ENCODE measurements around the gene PTGDS.

PTGDS gene

GRCh38 chr9:137006116-137007003 is 29.1 kb downstream of the PTGDS start:
- Histone ChIP-seq H3K27me3 (ENCODE audit: control insufficient read depth in 3 of 3, insufficient read depth in 3 of 3, low read depth in 1 of 3, low read length in 3 of 3) (no peaks in the 10 kb centered on the region), H4K91ac (ENCODE audit: low read depth, low read length, poor library complexity) (no peak overlapping the region), H2BK12ac (ENCODE audit: low read length) (no peak overlapping the region), H2AK5ac (ENCODE audit: low read depth, low read length) (peak overlapping the region; percentile 3), H3K4me2 (ENCODE audit: insufficient read depth, low read length, poor library complexity, severe bottlenecking) (no peak overlapping the region), H2AFZ (ENCODE audit: low read length) (no peak overlapping the region), H3K79me1 (ENCODE audit: low read depth, low read length) (no peaks in the 10 kb centered on the region), H2BK120ac (ENCODE audit: low read depth, low read length) (no peak overlapping the region), H2BK15ac (ENCODE audit: low read length) (peak overlapping the region; percentile 49), H3K4me1 (ENCODE audit: control insufficient read depth in 2 of 2, insufficient read depth in 1 of 2, low read depth in 1 of 2, low read length in 2 of 2) (peaks cover 0 to 8% of the 10 kb centered on the region in 2 donors), H3K36me3 (replicated peaks in 1 of 2; ENCODE audit: control insufficient read depth in 2 of 2, insufficient read depth in 2 of 2, low read length in 2 of 2) (peaks cover 5 to 10% of the 10 kb centered on the region in 2 donors), H3K14ac (ENCODE audit: low read length) (peak overlapping the region; percentile 63), H3K27ac (replicated peaks; ENCODE audit: low read length) (peak overlapping the region; percentile 20), H3K9ac (ENCODE audit: low read depth, low read length, poor library complexity) (no peak overlapping the region), H3K18ac (ENCODE audit: low read length) (peak overlapping the region; percentile 7), H3K23ac (ENCODE audit: low read depth, low read length, poor library complexity) (peak overlapping the region; percentile 17), H4K8ac (ENCODE audit: low read depth, low read length) (no peak overlapping the region), H2BK5ac (ENCODE audit: low read length) (peak overlapping the region; percentile 53), H3K9me3 (replicated peaks in 1 of 2; ENCODE audit: control insufficient read depth in 2 of 2, insufficient read depth in 1 of 2, low read depth in 1 of 2, low read length in 2 of 2) (peaks cover 2 to 3% of the 10 kb centered on the region in 2 donors), H3K4me3 (ENCODE audit: low read length in 2 of 2) (peak overlapping the region in 1 of 2 donors; percentile 4), H3K4ac (ENCODE audit: low read length) (no peak overlapping the region)
- WGBS, 2 donors (ENCODE audit: extremely low coverage in 2 of 2, insufficient read length in 2 of 2, insufficient replicate concordance in 1 of 2): no CpG with 5 or more reads among the region's 24 CpGs
- no peak for DNase-seq (ENCODE audit: low spot score)

DNA sequence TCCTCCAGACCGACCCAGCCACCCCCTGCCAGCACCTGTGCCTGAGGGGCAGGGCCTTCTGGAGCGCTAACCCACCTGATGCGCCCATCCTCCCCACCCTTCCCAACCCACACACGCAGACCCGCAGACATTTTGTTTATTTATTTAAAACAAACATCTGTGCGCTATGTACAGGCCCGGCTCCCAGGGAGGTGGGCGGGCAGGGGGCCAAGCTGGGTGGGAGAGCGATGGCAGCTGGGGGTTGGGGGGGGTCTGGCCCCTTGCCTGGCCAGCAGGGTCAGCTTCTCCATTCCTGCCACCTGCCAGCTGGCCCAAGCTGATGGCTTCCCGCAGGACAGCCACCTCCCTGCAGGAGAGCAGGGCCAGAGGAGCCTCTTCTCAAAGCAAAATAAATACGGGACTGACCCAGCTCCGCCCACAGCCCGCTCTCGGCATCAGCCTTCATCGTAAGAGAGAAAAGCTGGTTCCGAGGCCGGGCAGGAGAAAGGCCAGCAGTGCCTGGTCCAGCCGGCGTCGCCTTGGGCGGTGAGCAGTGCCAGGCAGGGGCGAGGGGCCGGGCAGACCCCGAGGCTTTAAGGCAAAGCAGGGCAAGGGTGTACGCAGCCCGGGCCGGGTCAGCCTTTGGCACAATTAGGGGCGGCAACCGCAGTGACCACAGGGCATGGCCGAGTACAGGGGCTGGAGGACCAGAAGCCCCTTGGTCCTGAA is 30.0 kb downstream of the PTGDS start:
- no peaks in the 10 kb centered on the region for H3K79me1 ChIP-seq (ENCODE audit: low read depth, low read length)
- H2AK5ac ChIP-seq (ENCODE audit: low read depth, low read length): peak overlapping the region; percentile 3
- H2BK12ac ChIP-seq (ENCODE audit: low read length): no peak overlapping the region
- peaks cover 2 to 3% of the 10 kb centered on the region in 2 donors for H3K9me3 ChIP-seq (replicated peaks in 1 of 2; ENCODE audit: control insufficient read depth in 2 of 2, insufficient read depth in 1 of 2, low read depth in 1 of 2, low read length in 2 of 2)
- H3K14ac ChIP-seq (ENCODE audit: low read length): no peak overlapping the region
- no peak overlapping the region for H3K4me3 ChIP-seq (ENCODE audit: low read length in 2 of 2)
- peaks cover 7 to 10% of the 10 kb centered on the region in 2 donors for H3K36me3 ChIP-seq (replicated peaks in 1 of 2; ENCODE audit: control insufficient read depth in 2 of 2, insufficient read depth in 2 of 2, low read length in 2 of 2)
- no peak overlapping the region for H3K4me2 ChIP-seq (ENCODE audit: insufficient read depth, low read length, poor library complexity, severe bottlenecking)
- peak overlapping the region; percentile 43 for H4K8ac ChIP-seq (ENCODE audit: low read depth, low read length)
- no peak overlapping the region for H3K23ac ChIP-seq (ENCODE audit: low read depth, low read length, poor library complexity)
- no peak overlapping the region for H3K27ac ChIP-seq (replicated peaks; ENCODE audit: low read length)
- peak overlapping the region; percentile 53 for H2BK5ac ChIP-seq (ENCODE audit: low read length)
- peaks cover 0 to 8% of the 10 kb centered on the region in 2 donors for H3K4me1 ChIP-seq (ENCODE audit: control insufficient read depth in 2 of 2, insufficient read depth in 1 of 2, low read depth in 1 of 2, low read length in 2 of 2)
- no peak overlapping the region for H3K4ac ChIP-seq (ENCODE audit: low read length)
- no CpG with 5 or more reads among the region's 30 CpGs for WGBS, 2 donors (ENCODE audit: extremely low coverage in 2 of 2, insufficient read length in 2 of 2, insufficient replicate concordance in 1 of 2)
- H2BK15ac ChIP-seq (ENCODE audit: low read length): peak overlapping the region; percentile 49
- H3K18ac ChIP-seq (ENCODE audit: low read length): peak overlapping the region; percentile 48
- no peak for DNase-seq (ENCODE audit: low spot score)
- H2BK120ac ChIP-seq (ENCODE audit: low read depth, low read length): no peak overlapping the region
- no peaks in the 10 kb centered on the region for H3K27me3 ChIP-seq (ENCODE audit: control insufficient read depth in 3 of 3, insufficient read depth in 3 of 3, low read depth in 1 of 3, low read length in 3 of 3)
- no peak overlapping the region for H3K9ac ChIP-seq (ENCODE audit: low read depth, low read length, poor library complexity)
- no peak overlapping the region for H4K91ac ChIP-seq (ENCODE audit: low read depth, low read length, poor library complexity)
- H2AFZ ChIP-seq (ENCODE audit: low read length): no peak overlapping the region

- H3K4me1 ChIP-seq (ENCODE audit: control insufficient read depth in 2 of 2, insufficient read depth in 1 of 2, low read depth in 1 of 2, low read length in 2 of 2): peaks cover 0 to 8% of the 10 kb centered on the region in 2 donors
These were observed 30.5 kb downstream of the PTGDS start for GRCh38 chr9:137007816-137008270.

GRCh38 chr9:137008312-137008711 is 31.0 kb downstream of the PTGDS start:
- Histone ChIP-seq H2AK5ac (ENCODE audit: low read depth, low read length) (no peak overlapping the region), H2AFZ (ENCODE audit: low read length) (no peak overlapping the region), H4K8ac (ENCODE audit: low read depth, low read length) (no peak overlapping the region), H3K18ac (ENCODE audit: low read length) (peak overlapping the region; percentile 48), H3K23ac (ENCODE audit: low read depth, low read length, poor library complexity) (no peak overlapping the region), H3K36me3 (replicated peaks in 1 of 2; ENCODE audit: control insufficient read depth in 2 of 2, insufficient read depth in 2 of 2, low read length in 2 of 2) (peaks cover 8 to 10% of the 10 kb centered on the region in 2 donors), H3K4ac (ENCODE audit: low read length) (no peak overlapping the region), H3K14ac (ENCODE audit: low read length) (no peak overlapping the region), H3K4me3 (ENCODE audit: low read length in 2 of 2) (no peak overlapping the region), H3K27me3 (ENCODE audit: control insufficient read depth in 3 of 3, insufficient read depth in 3 of 3, low read depth in 1 of 3, low read length in 3 of 3) (no peaks in the 10 kb centered on the region), H4K91ac (ENCODE audit: low read depth, low read length, poor library complexity) (no peak overlapping the region), H3K9ac (ENCODE audit: low read depth, low read length, poor library complexity) (no peak overlapping the region), H2BK120ac (ENCODE audit: low read depth, low read length) (no peak overlapping the region), H3K79me1 (ENCODE audit: low read depth, low read length) (no peaks in the 10 kb centered on the region), H2BK12ac (ENCODE audit: low read length) (no peak overlapping the region), H3K4me2 (ENCODE audit: insufficient read depth, low read length, poor library complexity, severe bottlenecking) (no peak overlapping the region), H3K27ac (replicated peaks; ENCODE audit: low read length) (no peak overlapping the region), H2BK15ac (ENCODE audit: low read length) (no peak overlapping the region), H2BK5ac (ENCODE audit: low read length) (peak overlapping the region; percentile 53), H3K4me1 (ENCODE audit: control insufficient read depth in 2 of 2, insufficient read depth in 1 of 2, low read depth in 1 of 2, low read length in 2 of 2) (peaks cover 0 to 8% of the 10 kb centered on the region in 2 donors), H3K9me3 (replicated peaks in 1 of 2; ENCODE audit: control insufficient read depth in 2 of 2, insufficient read depth in 1 of 2, low read depth in 1 of 2, low read length in 2 of 2) (peaks cover 2 to 3% of the 10 kb centered on the region in 2 donors)
- WGBS, 2 donors (ENCODE audit: extremely low coverage in 2 of 2, insufficient read length in 2 of 2, insufficient replicate concordance in 1 of 2): no CpG with 5 or more reads among the region's 22 CpGs
- DNase-seq (ENCODE audit: low spot score): no peak

More at GRCh38 chr9:137007816-137008270, 30.5 kb downstream of the PTGDS start:
- Histone ChIP-seq H3K9ac (ENCODE audit: low read depth, low read length, poor library complexity) (no peak overlapping the region), H3K14ac (ENCODE audit: low read length) (no peak overlapping the region), H3K9me3 (replicated peaks in 1 of 2; ENCODE audit: control insufficient read depth in 2 of 2, insufficient read depth in 1 of 2, low read depth in 1 of 2, low read length in 2 of 2) (peaks cover 2 to 3% of the 10 kb centered on the region in 2 donors), H3K36me3 (replicated peaks in 1 of 2; ENCODE audit: control insufficient read depth in 2 of 2, insufficient read depth in 2 of 2, low read length in 2 of 2) (peaks cover 8 to 10% of the 10 kb centered on the region in 2 donors), H3K27me3 (ENCODE audit: control insufficient read depth in 3 of 3, insufficient read depth in 3 of 3, low read depth in 1 of 3, low read length in 3 of 3) (no peaks in the 10 kb centered on the region), H3K4me2 (ENCODE audit: insufficient read depth, low read length, poor library complexity, severe bottlenecking) (no peak overlapping the region), H2AFZ (ENCODE audit: low read length) (no peak overlapping the region), H3K4me3 (ENCODE audit: low read length in 2 of 2) (no peak overlapping the region), H3K23ac (ENCODE audit: low read depth, low read length, poor library complexity) (no peak overlapping the region), H4K8ac (ENCODE audit: low read depth, low read length) (peak overlapping the region; percentile 43), H3K18ac (ENCODE audit: low read length) (peak overlapping the region; percentile 48), H2BK12ac (ENCODE audit: low read length) (no peak overlapping the region), H2AK5ac (ENCODE audit: low read depth, low read length) (no peak overlapping the region), H3K27ac (replicated peaks; ENCODE audit: low read length) (no peak overlapping the region), H2BK5ac (ENCODE audit: low read length) (peak overlapping the region; percentile 53), H3K4ac (ENCODE audit: low read length) (no peak overlapping the region), H3K79me1 (ENCODE audit: low read depth, low read length) (no peaks in the 10 kb centered on the region), H2BK120ac (ENCODE audit: low read depth, low read length) (no peak overlapping the region), H4K91ac (ENCODE audit: low read depth, low read length, poor library complexity) (no peak overlapping the region), H2BK15ac (ENCODE audit: low read length) (no peak overlapping the region)
- WGBS, 2 donors (ENCODE audit: extremely low coverage in 2 of 2, insufficient read length in 2 of 2, insufficient replicate concordance in 1 of 2): no CpG with 5 or more reads among the region's 13 CpGs
- DNase-seq (ENCODE audit: low spot score): no peak
